Amygdala (tissue), 56 donors: Measurements from ENCODE around the gene CEP19.
"Not testable (repeated sequence)": the region's sequence is repeated elsewhere in the genome, so short reads cannot be mapped to it uniquely, and the experiment has no call there.

ENCODE experiments used
- DNase-seq, 56 donors: peaks; one replicate each; lab custom pipeline; 2025; lab: John Stamatoyannopoulos, UW

CEP19 gene, protein sequence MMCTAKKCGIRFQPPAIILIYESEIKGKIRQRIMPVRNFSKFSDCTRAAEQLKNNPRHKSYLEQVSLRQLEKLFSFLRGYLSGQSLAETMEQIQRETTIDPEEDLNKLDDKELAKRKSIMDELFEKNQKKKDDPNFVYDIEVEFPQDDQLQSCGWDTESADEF

GRCh38 chr3:196711838-196712513, at the start of gene CEP19, which contains the start of gene PIGX:
TSS of gene CEP19 (minus strand) at chr3:196712250. CDS start at chr3:196708657, 3,593 bp downstream.
TSS of gene PIGX (plus strand) at chr3:196712377.
- peak; percentile 36 to 92 (median 80) for DNase-seq

- peak in 3 of 56 donors; percentile 2 to 57 (median 2) for DNase-seq
These were observed 46.1 kb upstream of the CEP19 start for GRCh38 chr3:196757876-196758739.

DNA sequence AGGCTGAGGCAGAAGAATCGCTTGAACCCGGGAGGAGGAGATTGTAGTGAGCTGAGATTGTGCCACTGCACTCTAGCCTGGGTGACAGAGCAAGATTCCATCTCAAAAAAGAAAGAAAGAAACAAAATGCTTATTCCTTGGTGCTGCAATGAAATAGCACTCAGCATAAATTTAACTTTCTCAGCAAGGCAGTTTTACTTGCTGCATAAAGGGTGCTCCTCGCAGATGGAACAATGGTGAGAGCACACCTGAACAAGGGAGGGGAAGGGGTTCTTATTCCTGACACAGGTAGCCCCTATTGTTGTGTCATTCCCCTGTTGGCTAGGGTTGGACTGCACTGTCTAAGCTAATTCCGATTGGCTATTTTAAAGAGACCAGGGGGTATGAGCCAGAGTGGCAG, 44.7 kb upstream of the CEP19 start:
- DNase-seq, result no peak

DNA sequence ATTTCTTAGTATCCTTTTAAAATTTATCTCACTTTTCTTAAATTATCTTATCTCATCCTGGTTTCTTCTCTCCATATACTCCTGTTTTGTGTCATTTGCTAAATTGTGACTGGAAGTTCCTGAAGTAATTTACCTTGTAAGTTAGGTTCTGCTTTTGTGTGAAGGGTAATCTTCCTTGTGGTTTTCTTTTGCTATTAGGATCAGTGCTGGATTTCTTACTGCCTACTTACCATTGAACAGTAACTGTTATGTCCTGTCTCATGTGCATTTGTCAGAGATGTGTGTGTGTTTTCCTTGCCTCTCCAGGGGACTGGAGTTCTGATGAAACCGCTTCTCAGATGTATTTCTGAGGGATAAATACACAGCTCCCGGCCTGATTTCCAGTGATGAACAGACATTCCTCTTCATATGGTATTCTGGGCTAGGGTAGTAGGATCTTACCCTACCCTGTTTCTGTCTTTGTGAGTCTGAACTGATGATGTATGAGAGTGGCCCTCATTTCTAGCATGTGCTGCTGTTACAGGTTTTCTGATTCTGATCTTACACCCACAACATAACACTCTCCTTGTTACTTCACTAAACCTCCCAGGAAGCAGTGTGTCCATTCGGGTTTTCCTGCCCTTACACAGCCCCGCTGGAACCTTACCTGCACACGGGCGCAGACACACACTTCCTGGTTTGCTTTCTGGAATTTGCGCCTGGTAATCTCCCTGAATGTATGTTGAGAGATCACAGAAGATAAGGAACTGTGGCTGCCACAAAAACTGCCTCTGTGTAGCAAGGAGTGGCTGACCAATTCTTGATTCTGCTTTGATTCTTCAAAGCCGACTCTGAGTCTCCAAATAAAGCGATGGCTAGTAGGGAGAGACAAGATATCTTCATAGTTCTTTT, 42.3 kb upstream of the CEP19 start:
- DNase-seq, result no peak

DNA sequence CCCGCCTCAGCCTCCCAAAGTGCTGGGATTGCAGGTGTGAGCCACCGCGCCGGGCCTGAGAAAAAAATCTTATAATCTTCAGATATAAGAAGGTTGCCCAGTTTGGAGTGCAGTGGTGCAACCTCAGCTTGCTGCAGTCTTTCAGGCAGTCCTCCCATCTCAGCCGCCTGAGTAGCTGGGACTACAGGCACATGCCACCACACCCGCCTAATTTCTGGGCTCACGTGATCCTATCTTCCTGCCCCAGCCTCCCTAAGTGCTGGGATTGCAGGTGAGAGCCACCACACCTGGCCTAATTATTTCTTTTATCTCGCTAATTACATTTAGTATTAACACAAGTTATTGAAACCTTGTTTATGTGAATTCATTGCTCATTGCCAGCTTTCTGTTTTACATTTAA, 41.2 kb upstream of the CEP19 start:
- no peak for DNase-seq

DNA sequence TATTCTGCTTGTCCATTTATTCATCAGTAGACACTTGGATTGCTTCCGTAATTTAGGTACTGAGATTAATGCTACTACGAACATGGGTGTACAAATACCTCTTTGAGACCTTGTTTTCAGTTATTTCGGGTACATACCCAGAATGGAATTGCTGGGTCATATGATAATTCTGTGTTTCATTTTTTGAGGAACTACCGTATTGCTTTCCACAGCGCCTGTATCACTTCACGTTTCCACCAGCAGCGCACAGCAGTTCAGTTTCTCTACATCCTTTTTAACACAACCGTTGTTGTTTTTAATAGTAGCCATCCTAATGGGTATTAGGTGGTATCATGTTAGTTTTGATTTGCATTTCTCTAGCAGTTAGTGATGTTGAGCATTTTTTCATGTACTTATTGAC, 37.1 kb upstream of the CEP19 start:
- DNase-seq, result no peak

- DNase-seq, result not testable (repeated sequence)
These were observed 31.5 kb upstream of the CEP19 start for GRCh38 chr3:196743569-196743968.

GRCh38 chr3:196741249-196741889, 29.3 kb upstream of the CEP19 start:
- DNase-seq, result no peak

DNA sequence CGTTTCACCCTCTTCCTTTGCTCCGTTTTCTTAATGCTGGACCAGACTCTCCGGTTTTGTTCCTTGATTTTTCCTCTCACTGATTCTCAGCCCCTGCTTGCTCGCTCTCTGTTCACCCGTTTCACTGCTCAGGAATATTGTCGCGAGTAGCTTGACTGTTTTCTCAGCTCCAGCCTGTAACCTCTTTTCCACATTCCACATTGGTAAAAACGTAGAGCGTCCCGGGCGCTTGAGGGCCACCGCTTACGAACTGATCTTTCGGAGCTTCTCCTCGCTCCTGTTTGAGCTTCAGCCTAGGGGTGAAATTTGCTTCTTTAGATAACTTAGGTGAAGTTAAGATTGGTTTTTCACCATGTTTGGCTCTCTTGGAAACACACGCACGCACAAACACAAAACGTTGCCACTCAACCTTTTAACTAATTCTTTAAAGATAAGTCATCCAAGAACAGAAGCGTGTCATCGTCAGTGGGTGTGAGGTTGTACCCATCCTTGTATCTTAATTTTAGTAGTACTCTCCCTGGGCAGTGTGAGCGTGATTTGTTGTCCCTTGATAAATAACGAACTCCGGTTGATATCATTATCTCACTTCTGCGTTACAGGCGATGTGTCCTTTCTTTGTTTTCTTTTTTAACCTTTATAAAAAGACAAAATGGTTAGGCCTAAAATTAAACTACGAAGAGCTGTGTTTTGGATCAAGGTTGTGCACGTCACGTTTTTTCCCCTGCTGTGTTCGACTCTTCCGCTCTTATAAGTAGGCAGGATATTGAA, 28.6 kb upstream of the CEP19 start:
- peak in 16 of 56 donors; percentile 11 to 63 (median 34) for DNase-seq

DNA sequence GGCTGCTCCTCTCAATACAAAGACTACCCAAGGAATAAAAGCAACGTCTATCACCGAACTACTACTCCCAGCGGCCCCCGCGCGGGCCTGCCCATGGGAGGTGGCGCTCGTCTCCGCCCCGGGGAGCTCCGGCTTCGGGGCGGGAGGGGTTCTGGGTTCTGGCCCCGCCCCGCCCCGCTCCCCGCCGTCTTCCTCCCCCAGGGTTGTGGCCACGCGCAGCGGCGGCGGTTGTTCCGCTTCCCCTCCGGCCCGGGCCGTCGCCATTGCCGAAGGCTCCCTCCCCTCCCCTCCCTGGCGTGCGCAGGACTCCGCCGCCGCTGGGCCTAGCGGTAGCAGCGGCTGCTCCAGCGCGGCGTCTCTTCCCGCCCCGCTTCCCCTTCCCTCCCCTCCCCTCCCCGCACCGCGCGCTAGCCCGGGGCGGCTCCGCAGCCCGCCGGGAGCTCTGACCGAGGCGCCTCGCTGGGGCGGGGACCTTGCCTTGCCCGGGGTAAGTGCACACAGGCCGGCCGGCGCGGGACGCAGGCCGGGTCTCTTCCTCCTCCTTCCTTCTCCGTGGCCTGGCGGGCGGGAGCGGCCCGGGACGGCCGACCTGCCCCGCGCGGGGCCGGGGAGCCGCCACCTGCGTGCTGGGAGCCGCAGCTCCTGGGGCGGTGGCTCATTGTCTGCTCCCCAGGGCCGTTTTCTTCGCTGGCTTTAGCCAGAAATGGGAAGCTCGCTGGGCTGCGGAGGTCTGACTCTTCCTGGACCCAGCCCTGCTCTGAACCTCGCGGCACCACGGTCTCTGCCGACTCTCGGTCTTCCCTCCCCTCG, 27.8 kb upstream of the CEP19 start, which contains the start of gene PAK2:
TSS of gene PAK2 (plus strand) at position 187 of the 810 bp plus-strand sequence. CDS start 42,790 bp downstream, outside the sequence.
- DNase-seq, result peak; percentile 62 to 96 (median 88)

- no peak for DNase-seq
These were observed 25.6 kb upstream of the CEP19 start for GRCh38 chr3:196737655-196738054.

DNA sequence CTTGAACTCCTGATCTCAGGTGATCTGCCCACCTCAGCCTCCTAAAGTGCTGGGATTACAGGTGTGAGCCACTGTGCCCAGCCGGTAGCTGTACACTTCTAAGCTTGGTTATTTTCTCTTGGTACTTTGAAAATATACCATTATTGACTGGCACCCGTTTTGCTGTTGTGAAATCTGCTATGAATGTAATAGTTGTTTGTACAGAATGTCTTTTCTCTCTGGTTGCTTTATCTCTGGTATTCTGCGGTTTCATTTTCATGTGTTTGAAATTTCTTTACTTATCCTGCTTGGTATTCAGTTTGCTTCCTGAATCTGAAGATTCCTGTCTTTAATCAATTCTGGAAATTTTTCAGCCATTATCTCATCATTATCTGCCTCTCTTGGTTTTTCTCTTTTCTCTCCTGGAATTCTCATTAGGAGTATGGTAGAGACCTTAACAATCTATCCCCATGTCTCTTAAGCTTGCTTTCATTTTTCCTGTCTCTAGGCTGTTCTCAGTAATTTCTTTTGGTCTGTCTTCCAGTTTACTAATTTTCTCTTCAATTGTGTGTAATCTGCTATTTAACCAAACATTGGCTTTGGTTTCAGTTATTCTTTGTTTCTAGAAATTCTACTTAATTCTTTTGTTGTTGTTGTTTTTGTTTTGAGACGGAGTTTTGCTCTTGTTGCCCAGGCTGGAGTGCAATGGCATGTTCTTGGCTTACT, 24.8 kb upstream of the CEP19 start:
- DNase-seq, result no peak

DNA sequence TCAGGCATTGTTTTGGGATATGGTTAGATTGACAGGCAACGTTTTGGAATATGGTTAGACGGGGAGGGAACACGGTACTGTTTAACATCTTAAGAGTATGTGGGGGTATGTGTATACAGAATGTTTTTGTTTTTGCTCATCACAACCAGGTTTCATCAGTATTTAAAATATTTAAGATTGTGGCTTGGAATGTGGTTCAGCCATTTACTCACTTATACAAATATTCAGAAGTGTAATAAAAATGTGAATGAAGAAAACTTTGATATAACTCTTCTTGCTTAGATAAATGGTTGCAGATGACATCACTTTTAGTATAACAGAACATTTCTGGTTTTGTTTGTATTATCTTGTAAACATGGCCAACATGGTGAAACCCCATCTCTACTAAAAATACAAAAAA, 23.7 kb upstream of the CEP19 start:
- no peak for DNase-seq

DNA sequence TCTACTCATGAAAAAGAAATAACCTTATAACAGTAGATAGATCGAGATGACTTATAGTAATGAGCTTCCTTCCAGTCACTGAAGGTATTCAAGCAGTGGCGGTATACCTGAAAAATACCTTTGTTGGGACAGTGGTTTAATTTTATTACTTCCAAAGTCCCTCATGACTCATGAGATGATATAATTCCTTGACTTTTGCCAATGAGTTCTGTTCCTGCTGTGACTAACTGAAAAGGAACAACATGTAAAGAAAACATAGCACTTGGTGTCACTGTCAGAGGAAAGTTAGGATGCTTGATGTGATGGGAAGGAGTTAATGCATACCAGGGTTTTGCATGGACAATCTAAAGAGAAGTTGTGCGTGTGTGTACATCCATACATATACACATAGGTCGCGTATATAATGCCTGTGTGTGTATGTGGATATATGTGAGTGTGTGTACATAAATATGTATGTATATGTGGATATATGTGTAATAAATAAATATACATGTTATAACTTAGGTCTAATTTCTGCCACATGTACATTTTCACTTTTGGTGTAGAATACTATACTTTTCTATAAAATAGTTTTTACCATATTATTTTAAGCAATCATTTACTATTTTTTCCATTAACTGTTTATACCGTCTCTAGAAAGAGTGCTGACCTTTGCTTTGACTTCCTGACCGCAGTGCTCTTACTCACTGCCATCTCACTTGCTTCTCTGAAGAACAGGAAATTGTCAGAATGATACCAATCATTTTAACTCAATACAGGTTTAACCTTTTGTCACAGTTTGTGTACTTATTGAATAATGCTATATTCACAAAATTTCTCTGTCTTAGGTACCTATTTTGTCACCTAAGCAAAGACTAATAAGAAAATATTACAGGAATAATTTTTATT, 15.0 kb upstream of the CEP19 start:
- no peak for DNase-seq

- no peak for DNase-seq
These were observed 9.0 kb upstream of the CEP19 start for GRCh38 chr3:196721097-196721496.

DNA sequence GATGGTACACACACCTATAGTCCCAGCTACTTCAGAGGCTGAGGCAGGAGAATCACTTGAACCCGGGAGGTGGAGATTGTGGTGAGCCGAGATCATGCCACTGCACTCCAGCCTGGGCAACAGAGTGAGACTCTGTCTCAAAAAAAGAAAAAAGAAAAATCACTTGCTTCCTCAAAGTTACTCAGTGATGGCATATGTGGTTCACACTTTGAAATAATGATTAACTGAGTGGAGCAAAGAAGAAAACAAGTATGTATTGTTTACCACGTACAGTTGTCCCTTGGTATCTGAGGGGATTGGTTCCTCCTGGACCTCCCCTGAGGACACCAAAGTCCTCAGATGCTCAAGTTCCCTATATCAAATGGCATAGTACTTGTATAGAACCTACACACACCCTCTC, 5.1 kb upstream of the CEP19 start:
- DNase-seq, result not testable (repeated sequence)
